WTC11 (cell line): Measurements from ENCODE around the gene NALCN. TPM values are rescaled to one million over a fixed set of nuclear protein-coding genes. Genes with fewer than 3 reads are reported as not detected.
A peak's percentile ranks its signal among the peaks of the same experiment; 100 is the strongest.

ENCODE experiments used
- ATAC-seq: fragments of 200-7000 bp; cut with Tn5 transposase; 2 replicates; pipeline ENCODE4 v1.10.0; 2021; ENCODE audit warnings: mild to moderate bottlenecking, moderate library complexity
- CTCF ChIA-PET: fragments of 300-600 bp; sonication (Branson Sonifier 250); formaldehyde crosslinking; loops from one replicate; lab custom pipeline; 2021; ENCODE audit warnings: antibody characterized with exemption; lab: Charles Lee
- POLR2A ChIA-PET: fragments of 350-600 bp; sonication (Branson Sonifier 250); formaldehyde crosslinking; loops from one replicate; lab custom pipeline; 2021; ENCODE audit warnings: antibody characterized with exemption; lab: Charles Lee
- DNase-seq: peaks from one replicate; pipeline ENCODE4 v3.0.0; 2021; ENCODE audit warnings: low spot score
- H3K27ac Mint-ChIP-seq: 2 replicates; pipeline ENCODE4 v1.8.0; 2021; ENCODE audit warnings: mixed read lengths
- H3K27me3 Mint-ChIP-seq: 2 replicates; pipeline ENCODE4 v1.8.0; 2021; ENCODE audit warnings: low read depth, mild to moderate bottlenecking, moderate library complexity, mixed read lengths
- H3K36me3 Mint-ChIP-seq: 2 replicates; pipeline ENCODE4 v1.8.0; 2021; ENCODE audit warnings: mixed read lengths
- H3K4me1 Mint-ChIP-seq: 2 replicates; pipeline ENCODE4 v1.8.0; 2022; ENCODE audit warnings: mixed read lengths
- H3K4me3 Mint-ChIP-seq: 2 replicates; pipeline ENCODE4 v1.8.0; 2021; ENCODE audit warnings: mild to moderate bottlenecking, moderate library complexity, mixed read lengths
- H3K9me3 Mint-ChIP-seq: 2 replicates; pipeline ENCODE4 v1.8.0; 2021; ENCODE audit warnings: mixed read lengths
- CREB1 ChIP-seq: sonication (generic); formaldehyde crosslinking; IDR thresholded peaks from 2 replicates; pipeline ENCODE4 v1.8.0; 2023; ENCODE audit warnings: mild to moderate bottlenecking, missing genetic modification reagents
- ELF4 ChIP-seq: sonication (generic); formaldehyde crosslinking; IDR thresholded peaks from 2 replicates; pipeline ENCODE4 v1.8.1; 2022; ENCODE audit warnings: low read depth, mild to moderate bottlenecking, moderate library complexity, missing genetic modification reagents
- EMX1 ChIP-seq: fragments of 250-450 bp; sonication (Bioruptor Pico); IDR thresholded peaks from 2 replicates; pipeline ENCODE4 v1.8.0; 2021; ENCODE audit warnings: mild to moderate bottlenecking
- FOXK1 ChIP-seq: sonication (generic); formaldehyde crosslinking; IDR thresholded peaks from 2 replicates; pipeline ENCODE4 v1.8.0; 2022; ENCODE audit warnings: mild to moderate bottlenecking, moderate library complexity, missing genetic modification reagents
- HMGA2 ChIP-seq: fragments of 250-450 bp; sonication (Bioruptor Pico); IDR thresholded peaks from 2 replicates; pipeline ENCODE4 v1.4.0; 2021; ENCODE audit warnings: mild to moderate bottlenecking, moderate library complexity
- KAT7 ChIP-seq: sonication (generic); formaldehyde crosslinking; IDR thresholded peaks from 2 replicates; pipeline ENCODE4 v1.8.1; 2023; ENCODE audit warnings: missing genetic modification reagents, mild to moderate bottlenecking, borderline replicate concordance
- NR3C1 ChIP-seq: sonication (generic); formaldehyde crosslinking; conservative IDR thresholded peaks from 2 replicates; pipeline ENCODE4 v1.8.1; 2023; ENCODE audit warnings: low read depth, mild to moderate bottlenecking, missing genetic modification reagents
- TP53 ChIP-seq: sonication (generic); formaldehyde crosslinking; IDR thresholded peaks from 2 replicates; pipeline ENCODE4 v1.8.1; 2023; ENCODE audit warnings: mild to moderate bottlenecking, missing genetic modification reagents
- ZBTB21 ChIP-seq: sonication (generic); formaldehyde crosslinking; IDR thresholded peaks from 2 replicates; pipeline ENCODE4 v1.8.1; 2023; ENCODE audit warnings: mild to moderate bottlenecking, missing genetic modification reagents, borderline replicate concordance
- total RNA-seq: library from RNA; stranded (reverse); gene quantifications from 3 replicates; pipeline ENCODE4 v1.2.3, GENCODE V29; 2021
- TF ChIP-seq, protein P1 (sequence below): sonication (generic); formaldehyde crosslinking; IDR thresholded peaks from 2 replicates; pipeline ENCODE4 v1.8.0; 2023; ENCODE audit warnings: missing genetic modification reagents
- TF ChIP-seq, protein P2 (sequence below): sonication (generic); formaldehyde crosslinking; IDR thresholded peaks from 2 replicates; pipeline ENCODE4 v1.8.1; 2022; ENCODE audit warnings: mild to moderate bottlenecking, missing genetic modification reagents, moderate library complexity, borderline replicate concordance
- TF ChIP-seq, protein P3 (sequence below): fragments of 200-600 bp; IDR thresholded peaks from 2 replicates; pipeline ENCODE4 v1.8.0; 2022; ENCODE audit warnings: antibody characterized with exemption
- TF ChIP-seq, protein P4 (sequence below): fragments of 250-450 bp; sonication (Bioruptor Pico); IDR thresholded peaks from 2 replicates; pipeline ENCODE4 v2.1.2; 2022; ENCODE audit warnings: mild to moderate bottlenecking, moderate library complexity
- TF ChIP-seq, protein P5 (sequence below): sonication (generic); formaldehyde crosslinking; IDR thresholded peaks from 2 replicates; pipeline ENCODE4 v1.8.0; 2022; ENCODE audit warnings: missing genetic modification reagents
- TF ChIP-seq, protein P6 (sequence below): sonication (generic); formaldehyde crosslinking; conservative IDR thresholded peaks from 2 replicates; pipeline ENCODE4 v1.8.1; 2022; ENCODE audit warnings: mild to moderate bottlenecking, missing genetic modification reagents

Gene NALCN
- total RNA-seq, 1 experiment from 2014 or later: 0.33 TPM

DNA sequence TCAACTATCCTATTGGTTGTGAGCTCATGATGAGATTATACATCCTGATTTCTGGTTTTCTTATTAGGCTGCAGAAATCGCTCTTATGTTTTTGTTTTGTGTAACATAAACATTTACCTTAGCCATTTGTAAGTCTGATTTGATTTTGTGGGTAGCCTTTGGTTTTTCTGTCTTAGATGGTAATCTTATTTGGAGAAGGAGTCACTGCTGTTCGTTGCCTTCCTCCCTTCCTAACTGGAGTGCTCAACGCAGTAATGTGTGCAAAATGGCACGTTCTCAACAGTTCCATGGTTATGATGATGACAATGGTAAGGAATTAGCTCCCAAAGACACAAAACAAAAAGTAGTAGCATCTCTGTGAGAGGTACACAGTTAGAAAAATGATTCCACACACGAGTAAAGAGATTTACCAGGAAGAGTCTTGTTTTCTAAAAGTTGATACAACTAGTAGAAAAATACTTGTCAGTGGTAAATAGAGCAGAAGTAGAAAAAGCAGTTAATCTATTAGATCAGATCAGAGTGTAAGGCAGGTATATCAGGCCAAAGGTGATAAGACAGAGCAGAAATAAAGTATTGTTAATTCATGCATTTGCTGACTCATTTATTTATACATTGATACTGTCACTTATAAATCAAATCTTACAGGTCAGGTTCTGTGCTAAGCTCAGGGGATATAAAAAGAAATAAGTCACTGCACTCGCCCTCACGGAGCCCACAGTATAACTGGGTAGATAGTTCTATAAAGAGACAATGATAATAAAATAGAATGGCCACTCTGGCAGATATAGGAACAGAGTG, 270.0 kb downstream of the NALCN start:
- DNase-seq (no peak), ATAC-seq (no peak)
- POLR2A ChIA-PET: no interaction called here
- CTCF ChIA-PET: interaction anchor here (2.7 kb wide), 1 partner anchor 327 kb away, joined by 24 read pairs; no protein-coding TSS in a partner anchor
- Mint-ChIP-seq H3K9me3 (no peaks in the 10 kb centered on the region), H3K4me1 (peaks cover 25% of the 10 kb centered on the region), H3K36me3 (no peaks in the 10 kb centered on the region), H3K27me3 (no peaks in the 10 kb centered on the region), H3K27ac (no peak overlapping the region), H3K4me3 (no peak overlapping the region)
- TF ChIP-seq, protein P1, sequence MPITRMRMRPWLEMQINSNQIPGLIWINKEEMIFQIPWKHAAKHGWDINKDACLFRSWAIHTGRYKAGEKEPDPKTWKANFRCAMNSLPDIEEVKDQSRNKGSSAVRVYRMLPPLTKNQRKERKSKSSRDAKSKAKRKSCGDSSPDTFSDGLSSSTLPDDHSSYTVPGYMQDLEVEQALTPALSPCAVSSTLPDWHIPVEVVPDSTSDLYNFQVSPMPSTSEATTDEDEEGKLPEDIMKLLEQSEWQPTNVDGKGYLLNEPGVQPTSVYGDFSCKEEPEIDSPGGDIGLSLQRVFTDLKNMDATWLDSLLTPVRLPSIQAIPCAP (CRISPR knock-in tag): no peak
- TF ChIP-seq, protein P2, sequence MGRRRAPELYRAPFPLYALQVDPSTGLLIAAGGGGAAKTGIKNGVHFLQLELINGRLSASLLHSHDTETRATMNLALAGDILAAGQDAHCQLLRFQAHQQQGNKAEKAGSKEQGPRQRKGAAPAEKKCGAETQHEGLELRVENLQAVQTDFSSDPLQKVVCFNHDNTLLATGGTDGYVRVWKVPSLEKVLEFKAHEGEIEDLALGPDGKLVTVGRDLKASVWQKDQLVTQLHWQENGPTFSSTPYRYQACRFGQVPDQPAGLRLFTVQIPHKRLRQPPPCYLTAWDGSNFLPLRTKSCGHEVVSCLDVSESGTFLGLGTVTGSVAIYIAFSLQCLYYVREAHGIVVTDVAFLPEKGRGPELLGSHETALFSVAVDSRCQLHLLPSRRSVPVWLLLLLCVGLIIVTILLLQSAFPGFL: no peak
- TF ChIP-seq, protein P3, sequence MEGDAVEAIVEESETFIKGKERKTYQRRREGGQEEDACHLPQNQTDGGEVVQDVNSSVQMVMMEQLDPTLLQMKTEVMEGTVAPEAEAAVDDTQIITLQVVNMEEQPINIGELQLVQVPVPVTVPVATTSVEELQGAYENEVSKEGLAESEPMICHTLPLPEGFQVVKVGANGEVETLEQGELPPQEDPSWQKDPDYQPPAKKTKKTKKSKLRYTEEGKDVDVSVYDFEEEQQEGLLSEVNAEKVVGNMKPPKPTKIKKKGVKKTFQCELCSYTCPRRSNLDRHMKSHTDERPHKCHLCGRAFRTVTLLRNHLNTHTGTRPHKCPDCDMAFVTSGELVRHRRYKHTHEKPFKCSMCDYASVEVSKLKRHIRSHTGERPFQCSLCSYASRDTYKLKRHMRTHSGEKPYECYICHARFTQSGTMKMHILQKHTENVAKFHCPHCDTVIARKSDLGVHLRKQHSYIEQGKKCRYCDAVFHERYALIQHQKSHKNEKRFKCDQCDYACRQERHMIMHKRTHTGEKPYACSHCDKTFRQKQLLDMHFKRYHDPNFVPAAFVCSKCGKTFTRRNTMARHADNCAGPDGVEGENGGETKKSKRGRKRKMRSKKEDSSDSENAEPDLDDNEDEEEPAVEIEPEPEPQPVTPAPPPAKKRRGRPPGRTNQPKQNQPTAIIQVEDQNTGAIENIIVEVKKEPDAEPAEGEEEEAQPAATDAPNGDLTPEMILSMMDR: no peak
- TF ChIP-seq, protein P4, sequence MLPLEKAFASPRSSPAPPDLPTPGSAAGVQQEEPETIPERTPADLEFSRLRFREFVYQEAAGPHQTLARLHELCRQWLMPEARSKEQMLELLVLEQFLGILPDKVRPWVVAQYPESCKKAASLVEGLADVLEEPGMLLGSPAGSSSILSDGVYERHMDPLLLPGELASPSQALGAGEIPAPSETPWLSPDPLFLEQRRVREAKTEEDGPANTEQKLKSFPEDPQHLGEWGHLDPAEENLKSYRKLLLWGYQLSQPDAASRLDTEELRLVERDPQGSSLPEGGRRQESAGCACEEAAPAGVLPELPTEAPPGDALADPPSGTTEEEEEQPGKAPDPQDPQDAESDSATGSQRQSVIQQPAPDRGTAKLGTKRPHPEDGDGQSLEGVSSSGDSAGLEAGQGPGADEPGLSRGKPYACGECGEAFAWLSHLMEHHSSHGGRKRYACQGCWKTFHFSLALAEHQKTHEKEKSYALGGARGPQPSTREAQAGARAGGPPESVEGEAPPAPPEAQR (CRISPR knock-in tag): no peak
- TF ChIP-seq KAT7 (CRISPR knock-in tag) (no peak), ELF4 (CRISPR knock-in tag) (no peak), HMGA2 (CRISPR knock-in tag) (no peak), EMX1 (CRISPR knock-in tag) (no peak), CREB1 (no peak), TP53 (CRISPR knock-in tag) (no peak), NR3C1 (CRISPR knock-in tag) (no peak), ZBTB21 (CRISPR knock-in tag) (no peak), FOXK1 (no peak)
- TF ChIP-seq, protein P5, sequence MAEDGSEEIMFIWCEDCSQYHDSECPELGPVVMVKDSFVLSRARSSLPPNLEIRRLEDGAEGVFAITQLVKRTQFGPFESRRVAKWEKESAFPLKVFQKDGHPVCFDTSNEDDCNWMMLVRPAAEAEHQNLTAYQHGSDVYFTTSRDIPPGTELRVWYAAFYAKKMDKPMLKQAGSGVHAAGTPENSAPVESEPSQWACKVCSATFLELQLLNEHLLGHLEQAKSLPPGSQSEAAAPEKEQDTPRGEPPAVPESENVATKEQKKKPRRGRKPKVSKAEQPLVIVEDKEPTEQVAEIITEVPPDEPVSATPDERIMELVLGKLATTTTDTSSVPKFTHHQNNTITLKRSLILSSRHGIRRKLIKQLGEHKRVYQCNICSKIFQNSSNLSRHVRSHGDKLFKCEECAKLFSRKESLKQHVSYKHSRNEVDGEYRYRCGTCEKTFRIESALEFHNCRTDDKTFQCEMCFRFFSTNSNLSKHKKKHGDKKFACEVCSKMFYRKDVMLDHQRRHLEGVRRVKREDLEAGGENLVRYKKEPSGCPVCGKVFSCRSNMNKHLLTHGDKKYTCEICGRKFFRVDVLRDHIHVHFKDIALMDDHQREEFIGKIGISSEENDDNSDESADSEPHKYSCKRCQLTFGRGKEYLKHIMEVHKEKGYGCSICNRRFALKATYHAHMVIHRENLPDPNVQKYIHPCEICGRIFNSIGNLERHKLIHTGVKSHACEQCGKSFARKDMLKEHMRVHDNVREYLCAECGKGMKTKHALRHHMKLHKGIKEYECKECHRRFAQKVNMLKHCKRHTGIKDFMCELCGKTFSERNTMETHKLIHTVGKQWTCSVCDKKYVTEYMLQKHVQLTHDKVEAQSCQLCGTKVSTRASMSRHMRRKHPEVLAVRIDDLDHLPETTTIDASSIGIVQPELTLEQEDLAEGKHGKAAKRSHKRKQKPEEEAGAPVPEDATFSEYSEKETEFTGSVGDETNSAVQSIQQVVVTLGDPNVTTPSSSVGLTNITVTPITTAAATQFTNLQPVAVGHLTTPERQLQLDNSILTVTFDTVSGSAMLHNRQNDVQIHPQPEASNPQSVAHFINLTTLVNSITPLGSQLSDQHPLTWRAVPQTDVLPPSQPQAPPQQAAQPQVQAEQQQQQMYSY: no peak

DNA sequence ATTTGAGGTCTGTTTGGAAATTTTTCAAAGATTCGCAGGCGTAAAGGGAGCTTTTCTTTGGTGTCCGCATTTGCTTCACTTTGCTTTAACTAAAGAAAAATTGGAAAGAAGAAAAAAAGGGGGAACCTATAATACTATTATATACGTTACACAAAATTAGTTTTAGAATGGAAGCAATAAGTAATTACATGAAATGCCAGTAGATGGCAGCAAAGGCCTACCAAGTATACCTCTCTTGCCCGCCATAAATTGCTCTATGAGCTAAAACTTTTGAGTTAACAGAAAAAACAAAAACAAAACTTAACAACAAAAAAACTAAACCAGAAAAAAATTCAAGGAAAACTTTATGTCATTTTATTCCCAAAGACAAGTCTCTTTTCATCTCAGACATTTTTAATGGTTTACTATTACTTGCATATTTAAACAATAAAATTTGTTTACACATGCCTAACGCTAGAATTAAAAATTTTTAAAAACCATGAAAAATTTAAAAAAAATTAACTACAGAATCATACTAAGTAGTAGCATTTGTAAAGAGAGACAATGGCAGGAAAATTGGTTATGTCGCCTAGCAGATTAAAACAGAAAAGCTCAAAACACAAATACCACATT, 271.4 kb downstream of the NALCN start:
- Mint-ChIP-seq H3K27ac (no peak overlapping the region), H3K27me3 (no peaks in the 10 kb centered on the region)
- no peak for DNase-seq
- POLR2A ChIA-PET: no interaction called here
- TF ChIP-seq, protein P3: peak; percentile 64
- TF ChIP-seq, protein P6, sequence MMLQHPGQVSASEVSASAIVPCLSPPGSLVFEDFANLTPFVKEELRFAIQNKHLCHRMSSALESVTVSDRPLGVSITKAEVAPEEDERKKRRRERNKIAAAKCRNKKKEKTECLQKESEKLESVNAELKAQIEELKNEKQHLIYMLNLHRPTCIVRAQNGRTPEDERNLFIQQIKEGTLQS: no peak
- TF ChIP-seq, all 79 proteins: peak for 1
- no peaks in the 10 kb centered on the region for H3K9me3 Mint-ChIP-seq
- no peak for ATAC-seq
- H3K4me3 Mint-ChIP-seq: no peak overlapping the region
- no peaks in the 10 kb centered on the region for H3K36me3 Mint-ChIP-seq
- H3K4me1 Mint-ChIP-seq: peaks cover 18% of the 10 kb centered on the region
- CTCF ChIA-PET: interaction anchor here (0.6 to 2.7 kb wide), 33 partner anchors 11 to 1411 kb away, joined by 3 to 24 read pairs (median 4); partner anchors contain the start of gene ITGBL1
